ENCODE results near the gene PRKAG2. TPM values are rescaled to one million over a fixed set of nuclear protein-coding genes. Genes with fewer than 3 reads are reported as not detected.

The PRKAG2 gene
- polyA plus RNA-seq, 1 of the 3 experiments (the other 2 are of a cell fraction): 51.6 TPM

DNA sequence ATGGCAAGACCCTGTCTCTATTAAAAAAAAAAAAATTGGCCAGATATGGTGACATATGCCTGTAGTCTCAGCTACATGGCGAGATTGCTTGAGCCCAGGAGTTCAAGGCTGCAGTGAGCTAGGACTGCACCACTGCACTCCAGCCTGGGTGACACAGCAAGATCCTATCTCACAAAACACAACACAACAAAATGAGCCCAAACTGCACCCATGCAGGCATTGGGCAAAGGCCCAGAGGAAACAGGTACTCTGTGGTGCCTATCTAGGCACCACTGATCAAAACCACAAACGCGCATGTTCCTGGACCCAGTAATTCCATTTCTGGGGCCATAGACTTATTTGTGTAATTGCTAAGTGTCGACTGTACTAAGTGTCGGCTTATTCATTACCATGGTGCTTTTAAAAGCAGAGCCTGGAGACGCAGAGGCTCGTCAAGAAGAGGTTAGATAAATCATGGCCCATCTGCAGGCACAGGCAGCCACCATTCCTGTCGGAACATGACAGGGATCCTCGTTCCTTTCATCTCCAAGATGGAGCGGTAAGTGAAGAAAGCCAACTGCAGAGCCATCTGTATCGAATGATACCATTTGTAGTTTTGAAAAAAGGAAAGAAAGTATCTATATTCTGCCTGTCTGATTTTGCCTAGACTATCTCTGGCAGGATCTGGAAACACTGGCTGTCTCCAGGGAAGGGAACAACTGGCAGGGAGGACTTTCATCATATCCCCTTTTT, 196.9 kb downstream of the PRKAG2 start:
- no peak overlapping the region for H3K4me3 ChIP-seq (ENCODE audit: low read depth in 2 of 2, low read length in 1 of 2)
- no peaks in the 10 kb centered on the region for H3K9me2 ChIP-seq
- H3K79me2 ChIP-seq (ENCODE audit: insufficient read depth): no peaks in the 10 kb centered on the region
- WGBS (ENCODE audit: low lambda C conversion rate): 93% methylated on average over 11 of the region's 11 CpGs
- ChIA-PET CTCF (interaction anchor here (0.8 to 1.2 kb wide), 2 partner anchors 19 to 103 kb away, joined by 3 read pairs; no protein-coding TSS in a partner anchor), POLR2A (no interaction called here)
- H3K27ac ChIP-seq (ENCODE audit: low read depth in 2 of 2, low read length in 1 of 2): no peak overlapping the region
- DNase-seq: no peak
- no peaks in the 10 kb centered on the region for H3K36me3 ChIP-seq (replicated peaks in 1 of 2; ENCODE audit: control insufficient read depth in 1 of 2, insufficient read depth in 2 of 2, low read length in 1 of 2)
- no peak overlapping the region for H3K9ac ChIP-seq
- H3K4me2 ChIP-seq: no peak overlapping the region
- H3F3A ChIP-seq (replicated peaks; ENCODE audit: insufficient read depth): no peaks in the 10 kb centered on the region
- TF ChIP-seq RCOR1 (IDR thresholded peaks at IDR 0.05; ENCODE audit: low read length) (no peak), NFIC (IDR thresholded peaks at IDR 0.05; ENCODE audit: borderline replicate concordance) (no peak), YY1 (IDR thresholded peaks at IDR 0.05; ENCODE audit: low read depth) (no peak), POLR2AphosphoS5 (IDR thresholded peaks at IDR 0.05; ENCODE audit: low read depth, low read length) (no peak), RFX5 (IDR thresholded peaks at IDR 0.05; ENCODE audit: low read length) (no peak), TEAD4 (IDR thresholded peaks at IDR 0.05; ENCODE audit: borderline replicate concordance, insufficient read depth) (no peak), NRF1 (IDR thresholded peaks at IDR 0.05; ENCODE audit: low read depth, low read length) (no peak), SMC3 (IDR thresholded peaks at IDR 0.05; ENCODE audit: low read depth, low read length) (no peak), MEF2A (IDR thresholded peaks at IDR 0.05; ENCODE audit: borderline replicate concordance, low read depth) (no peak), EZH2phosphoT487 (IDR thresholded peaks at IDR 0.05; ENCODE audit: borderline replicate concordance, low read depth) (no peak), GABPA (IDR thresholded peaks at IDR 0.05; ENCODE audit: low read depth) (no peak), FOXM1 (IDR thresholded peaks at IDR 0.05; ENCODE audit: low read depth) (no peak), JUND (IDR thresholded peaks at IDR 0.05) (no peak)
- TF ChIP-seq, protein P1, sequence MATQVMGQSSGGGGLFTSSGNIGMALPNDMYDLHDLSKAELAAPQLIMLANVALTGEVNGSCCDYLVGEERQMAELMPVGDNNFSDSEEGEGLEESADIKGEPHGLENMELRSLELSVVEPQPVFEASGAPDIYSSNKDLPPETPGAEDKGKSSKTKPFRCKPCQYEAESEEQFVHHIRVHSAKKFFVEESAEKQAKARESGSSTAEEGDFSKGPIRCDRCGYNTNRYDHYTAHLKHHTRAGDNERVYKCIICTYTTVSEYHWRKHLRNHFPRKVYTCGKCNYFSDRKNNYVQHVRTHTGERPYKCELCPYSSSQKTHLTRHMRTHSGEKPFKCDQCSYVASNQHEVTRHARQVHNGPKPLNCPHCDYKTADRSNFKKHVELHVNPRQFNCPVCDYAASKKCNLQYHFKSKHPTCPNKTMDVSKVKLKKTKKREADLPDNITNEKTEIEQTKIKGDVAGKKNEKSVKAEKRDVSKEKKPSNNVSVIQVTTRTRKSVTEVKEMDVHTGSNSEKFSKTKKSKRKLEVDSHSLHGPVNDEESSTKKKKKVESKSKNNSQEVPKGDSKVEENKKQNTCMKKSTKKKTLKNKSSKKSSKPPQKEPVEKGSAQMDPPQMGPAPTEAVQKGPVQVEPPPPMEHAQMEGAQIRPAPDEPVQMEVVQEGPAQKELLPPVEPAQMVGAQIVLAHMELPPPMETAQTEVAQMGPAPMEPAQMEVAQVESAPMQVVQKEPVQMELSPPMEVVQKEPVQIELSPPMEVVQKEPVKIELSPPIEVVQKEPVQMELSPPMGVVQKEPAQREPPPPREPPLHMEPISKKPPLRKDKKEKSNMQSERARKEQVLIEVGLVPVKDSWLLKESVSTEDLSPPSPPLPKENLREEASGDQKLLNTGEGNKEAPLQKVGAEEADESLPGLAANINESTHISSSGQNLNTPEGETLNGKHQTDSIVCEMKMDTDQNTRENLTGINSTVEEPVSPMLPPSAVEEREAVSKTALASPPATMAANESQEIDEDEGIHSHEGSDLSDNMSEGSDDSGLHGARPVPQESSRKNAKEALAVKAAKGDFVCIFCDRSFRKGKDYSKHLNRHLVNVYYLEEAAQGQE (IDR thresholded peaks at IDR 0.05; ENCODE audit: low read depth, low read length): no peak
- TF ChIP-seq, protein P2, sequence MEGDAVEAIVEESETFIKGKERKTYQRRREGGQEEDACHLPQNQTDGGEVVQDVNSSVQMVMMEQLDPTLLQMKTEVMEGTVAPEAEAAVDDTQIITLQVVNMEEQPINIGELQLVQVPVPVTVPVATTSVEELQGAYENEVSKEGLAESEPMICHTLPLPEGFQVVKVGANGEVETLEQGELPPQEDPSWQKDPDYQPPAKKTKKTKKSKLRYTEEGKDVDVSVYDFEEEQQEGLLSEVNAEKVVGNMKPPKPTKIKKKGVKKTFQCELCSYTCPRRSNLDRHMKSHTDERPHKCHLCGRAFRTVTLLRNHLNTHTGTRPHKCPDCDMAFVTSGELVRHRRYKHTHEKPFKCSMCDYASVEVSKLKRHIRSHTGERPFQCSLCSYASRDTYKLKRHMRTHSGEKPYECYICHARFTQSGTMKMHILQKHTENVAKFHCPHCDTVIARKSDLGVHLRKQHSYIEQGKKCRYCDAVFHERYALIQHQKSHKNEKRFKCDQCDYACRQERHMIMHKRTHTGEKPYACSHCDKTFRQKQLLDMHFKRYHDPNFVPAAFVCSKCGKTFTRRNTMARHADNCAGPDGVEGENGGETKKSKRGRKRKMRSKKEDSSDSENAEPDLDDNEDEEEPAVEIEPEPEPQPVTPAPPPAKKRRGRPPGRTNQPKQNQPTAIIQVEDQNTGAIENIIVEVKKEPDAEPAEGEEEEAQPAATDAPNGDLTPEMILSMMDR (IDR thresholded peaks at IDR 0.05): no peak
- H3K9me3 ChIP-seq: no peaks in the 10 kb centered on the region
- H2AFZ ChIP-seq (ENCODE audit: low read depth): no peak overlapping the region
- no peaks in the 10 kb centered on the region for H3K27me3 ChIP-seq (ENCODE audit: insufficient read depth)
- H4K20me1 ChIP-seq (ENCODE audit: insufficient read depth): no peaks in the 10 kb centered on the region
- no peaks in the 10 kb centered on the region; a peak in 2 of 4 replicates for H3K4me1 ChIP-seq (ENCODE audit: control insufficient read depth in 1 of 2, insufficient read depth in 2 of 2, low read depth in 1 of 2, low read length in 1 of 2)
